NCI-H187 (cell line): Measurements from ENCODE around the gene CD79B.
"Not testable (repeated sequence)": the region's sequence is repeated elsewhere in the genome, so short reads cannot be mapped to it uniquely, and the experiment has no call there.

Source experiments
- DNase-seq, 2 experiments: peaks; one replicate each; lab custom pipeline; 2025; lab: John Stamatoyannopoulos, UW

Gene CD79B

DNA sequence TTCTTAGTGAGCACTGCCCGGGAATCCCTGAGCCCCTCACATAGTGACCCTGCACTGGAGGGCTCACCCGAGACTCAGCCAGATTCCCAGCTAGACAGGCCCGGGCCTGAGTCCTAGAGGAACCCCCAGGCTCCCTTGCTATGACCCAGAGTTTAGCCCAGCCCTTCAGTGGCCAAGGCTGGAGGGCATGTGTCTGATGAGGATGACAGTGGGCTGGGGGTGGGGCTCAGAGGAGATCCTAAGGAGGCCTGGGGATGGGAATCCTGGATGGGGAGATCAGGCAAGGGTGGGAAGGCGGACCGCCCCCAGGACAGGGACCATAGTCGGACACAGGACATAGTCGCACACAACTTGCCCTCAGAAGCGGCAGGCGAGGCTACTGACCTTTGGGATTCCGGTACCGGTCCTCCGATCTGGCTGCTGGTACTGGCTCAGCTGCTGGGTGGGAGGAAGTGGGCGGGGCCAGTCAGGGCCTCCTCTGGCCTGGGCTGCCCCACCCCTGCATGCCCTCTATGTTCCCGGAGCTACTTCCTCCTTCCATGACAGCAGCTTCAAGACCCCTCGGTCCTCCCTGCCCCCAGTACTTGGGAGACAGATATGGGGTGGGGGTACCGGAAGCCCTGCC is 1.1 kb downstream of the CD79B start:
- DNase-seq, result no peak

DNA sequence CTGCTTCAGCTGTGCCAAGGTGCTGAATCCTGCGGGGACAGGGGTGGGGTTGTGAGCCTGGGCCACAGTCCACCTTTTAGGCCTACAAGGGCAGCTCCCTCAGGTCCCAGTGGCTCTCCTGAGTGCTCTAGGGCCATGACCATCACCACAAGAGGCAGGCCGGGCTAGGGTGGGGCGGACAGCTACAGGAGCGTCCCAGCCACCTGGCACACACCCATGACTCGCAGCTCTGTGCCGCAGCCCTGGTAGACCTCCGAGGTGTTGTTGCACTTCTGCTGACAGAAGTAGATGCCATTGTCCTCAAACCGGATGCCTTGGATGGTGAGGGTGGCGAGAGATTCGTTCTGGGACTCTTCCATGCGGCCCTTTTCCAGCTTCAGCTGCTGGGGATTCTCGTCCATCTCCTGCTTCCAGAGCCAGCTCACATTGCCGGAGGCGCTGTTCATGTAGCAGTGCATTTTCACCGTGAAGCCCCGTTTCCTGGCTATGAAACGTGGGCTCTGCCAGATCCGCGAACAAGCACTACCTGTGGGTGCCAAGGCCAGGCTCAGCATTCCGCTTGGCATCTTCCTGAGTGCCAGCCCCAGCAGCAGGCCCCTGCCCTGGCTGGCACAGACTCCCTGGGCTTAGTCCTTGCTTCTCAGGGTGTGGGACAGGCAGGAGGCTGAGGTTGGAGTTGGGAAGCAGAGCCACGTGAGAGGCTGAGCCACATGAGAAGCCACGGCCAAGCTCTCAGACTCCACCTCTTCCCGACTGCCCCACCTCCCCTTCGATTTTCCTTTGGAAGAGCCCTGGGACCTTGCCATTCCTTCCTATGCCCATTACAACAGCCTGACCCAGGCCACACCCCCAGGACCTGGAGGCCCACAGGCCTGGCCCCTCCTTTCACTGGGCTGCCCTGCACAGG is 2.0 kb downstream of the CD79B start:
- no peak for DNase-seq

DNA sequence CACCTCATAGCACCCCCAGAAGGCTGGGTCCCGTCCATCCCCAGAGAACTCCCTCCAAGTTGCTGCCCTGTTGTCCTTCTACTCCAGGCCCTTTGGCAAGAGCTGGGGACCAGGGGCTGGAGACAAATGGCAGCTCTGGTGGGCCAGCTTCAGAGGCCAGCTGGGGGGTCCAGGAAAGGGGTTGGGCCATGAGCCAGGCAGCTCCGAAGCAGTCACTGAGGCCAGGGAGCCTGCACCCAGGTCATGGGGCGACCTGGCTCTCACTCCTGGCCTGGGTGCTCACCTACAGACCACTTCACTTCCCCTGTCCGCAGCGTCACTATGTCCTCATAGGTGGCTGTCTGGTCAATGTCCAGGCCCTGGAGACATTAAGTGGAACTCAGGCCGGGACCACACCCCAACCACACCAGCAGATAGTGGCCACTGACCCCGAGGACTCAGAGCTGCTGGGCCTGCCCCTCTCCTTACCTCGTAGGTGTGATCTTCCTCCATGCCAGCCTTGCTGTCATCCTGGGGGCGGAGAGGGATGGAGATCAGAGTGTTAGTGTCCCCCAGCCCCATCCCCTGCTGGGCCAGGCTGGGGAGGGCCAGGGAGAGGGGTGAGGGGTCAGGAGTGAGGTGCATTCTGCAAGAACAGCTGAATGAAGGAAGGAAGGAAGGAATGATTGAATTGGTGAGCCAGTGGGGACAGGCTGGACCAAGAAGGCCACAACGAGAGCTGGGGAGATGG is 3.0 kb downstream of the CD79B start:
- no peak for DNase-seq

- DNase-seq, result no peak
Measured at GRCh38 chr17:63928172-63928666, 3.9 kb downstream of the CD79B start.

- no peak for DNase-seq
Measured at GRCh38 chr17:63927464-63928171, 4.5 kb downstream of the CD79B start.

GRCh38 chr17:63926164-63926563 is 6.0 kb downstream of the CD79B start:
- DNase-seq, result no peak

GRCh38 chr17:63925615-63926014 is 6.5 kb downstream of the CD79B start:
- no peak for DNase-seq

GRCh38 chr17:63922402-63922801 is 9.7 kb downstream of the CD79B start:
- DNase-seq, result not testable (repeated sequence)

- DNase-seq, result not testable (repeated sequence)
Measured at GRCh38 chr17:63920779-63921178, 11.4 kb downstream of the CD79B start.

DNA sequence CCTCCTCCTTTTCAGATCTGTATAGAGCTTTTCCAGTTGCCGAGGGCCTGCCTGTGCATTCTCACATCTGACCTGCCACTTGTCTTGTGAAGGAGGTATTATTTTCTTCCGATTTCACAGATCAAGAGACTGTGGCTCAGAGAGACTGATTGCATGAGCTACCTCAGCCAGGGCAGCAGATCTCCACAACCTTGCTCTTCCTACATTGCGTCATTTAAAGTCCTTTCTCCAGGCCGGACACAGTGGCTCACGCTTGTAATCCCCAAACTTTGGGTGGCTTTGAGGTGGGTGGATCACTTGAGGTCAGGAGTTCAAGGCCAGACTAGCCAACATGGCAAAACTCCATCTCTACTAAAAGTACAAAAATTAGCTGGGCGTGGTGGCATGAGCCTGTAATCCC is 12.1 kb downstream of the CD79B start:
- not testable (repeated sequence) for DNase-seq

GRCh38 chr17:63919311-63919723 is 12.8 kb downstream of the CD79B start:
- DNase-seq, result peak in 1 of 2 experiments; percentile 4

DNA sequence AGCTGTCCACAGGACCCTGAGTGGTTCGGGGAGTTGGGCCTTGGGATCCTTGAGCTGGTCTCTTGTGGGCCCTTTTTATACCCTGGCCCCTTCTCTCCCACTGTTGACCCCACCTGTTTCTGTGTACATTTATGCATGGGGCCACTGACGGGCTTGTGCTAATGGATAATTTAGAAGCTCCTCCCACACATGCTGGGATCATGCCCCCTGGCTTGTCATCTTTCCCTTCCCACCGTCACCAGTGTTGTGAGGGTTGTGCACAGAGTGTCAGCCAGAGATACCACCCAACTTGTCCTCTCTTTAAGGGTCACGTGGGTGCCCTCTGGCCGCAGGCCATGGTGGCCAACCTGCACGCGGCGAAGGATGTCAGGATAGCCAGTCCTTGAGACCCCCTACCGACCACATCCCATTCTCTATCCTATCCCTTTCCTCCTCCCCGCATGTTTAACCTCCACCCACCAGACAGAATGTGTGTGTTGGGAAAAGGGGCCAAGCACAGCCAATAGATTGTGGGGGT is 13.3 kb downstream of the CD79B start, which contains the start of gene GH1:
Gene GH1 (minus strand): TSS at position 51 of the 517 bp plus-strand sequence. CDS start 63 bp downstream, outside the sequence.
- DNase-seq, result not testable (repeated sequence)

GRCh38 chr17:63918305-63918704 is 13.8 kb downstream of the CD79B start:
- DNase-seq, result no peak

DNA sequence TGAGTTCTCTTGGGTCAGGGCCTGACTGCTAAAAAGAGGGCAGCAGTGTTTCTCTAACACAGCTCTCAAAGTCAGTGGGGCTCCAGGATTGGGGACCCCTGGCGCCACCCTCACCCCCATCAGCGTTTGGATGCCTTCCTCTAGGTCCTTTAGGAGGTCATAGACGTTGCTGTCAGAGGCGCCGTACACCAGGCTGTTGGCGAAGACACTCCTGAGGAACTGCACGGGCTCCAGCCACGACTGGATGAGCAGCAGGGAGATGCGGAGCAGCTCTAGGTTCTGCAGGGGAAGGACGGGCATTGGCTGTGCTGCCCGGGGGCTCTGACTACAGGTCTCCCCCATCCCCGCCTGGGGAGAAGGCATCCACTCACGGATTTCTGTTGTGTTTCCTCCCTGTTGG is 14.5 kb downstream of the CD79B start:
- DNase-seq, result no peak

DNA sequence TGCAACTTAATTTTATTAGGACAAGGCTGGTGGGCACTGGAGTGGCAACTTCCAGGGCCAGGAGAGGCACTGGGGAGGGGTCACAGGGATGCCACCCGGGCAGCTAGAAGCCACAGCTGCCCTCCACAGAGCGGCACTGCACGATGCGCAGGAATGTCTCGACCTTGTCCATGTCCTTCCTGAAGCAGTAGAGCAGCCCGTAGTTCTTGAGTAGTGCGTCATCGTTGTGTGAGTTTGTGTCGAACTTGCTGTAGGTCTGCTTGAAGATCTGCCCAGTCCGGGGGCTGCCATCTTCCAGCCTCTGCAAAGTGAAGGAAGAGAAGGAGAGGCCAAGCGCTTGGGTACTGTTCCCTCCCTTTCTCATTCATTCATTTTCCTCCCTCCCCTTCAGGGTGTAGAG is 14.9 kb downstream of the CD79B start:
- DNase-seq, result not testable (repeated sequence)

GRCh38 chr17:63916566-63917185 is 15.5 kb downstream of the CD79B start:
- DNase-seq, result no peak

DNA sequence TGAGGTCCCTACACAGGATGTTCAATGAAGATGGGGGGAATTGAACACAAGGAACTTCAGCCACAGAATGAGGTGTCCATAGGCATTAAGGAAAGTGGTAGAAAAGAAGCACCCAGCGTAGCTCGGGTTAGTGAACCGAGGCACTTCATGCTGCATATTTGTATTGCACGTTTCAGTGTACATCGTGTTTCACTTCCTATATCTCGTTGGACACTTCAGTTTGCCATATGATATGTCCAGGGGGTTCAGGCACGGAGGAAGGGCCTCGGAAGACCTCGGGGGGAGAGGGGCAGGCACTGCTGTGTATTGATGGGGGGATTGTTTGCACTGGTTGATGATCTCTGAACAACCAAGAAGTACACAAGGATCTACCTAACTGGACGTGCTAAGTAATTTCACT is 16.4 kb downstream of the CD79B start:
- not testable (repeated sequence) for DNase-seq

DNA sequence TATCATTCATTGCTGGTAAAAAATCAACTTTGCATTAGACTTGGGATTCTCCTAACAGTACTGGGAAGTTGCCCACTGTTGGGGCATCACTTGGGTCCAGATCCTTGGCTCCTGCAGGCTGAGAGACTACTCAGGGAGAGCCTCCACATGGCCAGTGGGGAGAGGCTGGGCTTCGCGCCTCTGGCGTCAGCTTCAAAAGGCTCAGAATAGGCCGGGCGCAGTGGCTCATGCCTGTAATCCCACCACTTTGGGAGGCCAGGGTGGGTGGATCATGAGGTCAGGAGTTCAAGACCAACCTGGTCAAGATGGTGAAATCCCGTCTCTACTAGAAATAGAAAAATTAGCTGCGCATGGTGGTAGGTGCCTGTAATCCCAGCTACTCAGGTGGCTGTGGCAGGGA is 17.7 kb downstream of the CD79B start:
- no peak for DNase-seq

DNA sequence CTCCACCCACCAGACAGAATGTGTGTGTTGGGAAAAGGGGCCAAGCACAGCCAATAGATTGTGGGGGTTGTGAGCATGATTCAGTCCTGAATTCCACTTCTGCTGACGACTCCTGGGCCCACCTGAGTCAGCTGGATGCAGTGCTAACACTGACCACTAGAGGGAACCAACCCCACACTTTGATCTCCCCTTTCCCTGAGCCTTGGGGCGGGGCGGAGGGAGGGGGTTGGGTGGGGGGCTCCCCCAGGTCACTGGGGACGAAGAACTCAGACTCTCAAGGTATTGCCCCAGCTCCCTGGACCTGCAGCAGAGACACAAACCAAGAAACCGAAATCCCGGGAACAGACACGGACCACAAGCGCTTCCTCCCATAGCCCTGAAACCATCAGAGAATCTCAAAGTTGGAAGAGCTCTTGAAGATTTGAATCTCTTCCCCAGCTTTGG is 20.5 kb downstream of the CD79B start:
- no peak for DNase-seq

DNA sequence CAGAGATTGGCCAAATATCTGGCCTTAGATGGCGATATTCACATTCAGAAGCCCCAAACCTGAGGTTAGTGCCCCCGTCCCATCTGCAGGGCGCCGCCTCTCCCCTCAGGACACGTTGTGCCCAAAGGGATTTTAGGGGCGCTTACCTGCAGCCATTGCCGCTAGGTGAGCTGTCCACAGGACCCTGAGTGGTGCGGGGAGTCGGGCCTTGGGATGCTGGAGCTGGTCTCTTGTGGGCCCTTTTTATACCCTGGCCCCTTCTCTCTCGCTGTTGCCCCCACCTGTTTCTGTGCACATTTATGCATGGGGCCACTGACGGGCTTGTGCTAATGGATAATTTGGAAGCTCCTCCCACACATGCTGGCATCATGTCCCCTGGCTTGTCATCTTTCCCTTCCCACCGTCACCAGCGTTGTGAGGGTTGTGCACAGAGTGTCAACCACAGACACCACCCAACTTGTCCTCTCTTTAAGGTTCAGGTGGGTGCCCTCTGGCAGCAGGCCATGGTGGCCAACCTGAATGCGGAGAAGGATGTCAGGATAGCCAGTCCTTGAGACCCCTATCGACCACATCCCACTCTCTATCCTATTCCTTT is 21.0 kb downstream of the CD79B start, which contains the start of gene CSHL1:
Gene CSHL1 (minus strand): TSS at position 218 of the 595 bp plus-strand sequence. CDS start 62 bp downstream, at position 156.
- DNase-seq, result no peak
